ENCODE measurements around the gene OR7G1. TPM values are rescaled to one million over a fixed set of nuclear protein-coding genes. Genes with fewer than 3 reads are reported as not detected.
A peak's percentile ranks its signal among the peaks of the same experiment; 100 is the strongest.

The OR7G1 gene, protein sequence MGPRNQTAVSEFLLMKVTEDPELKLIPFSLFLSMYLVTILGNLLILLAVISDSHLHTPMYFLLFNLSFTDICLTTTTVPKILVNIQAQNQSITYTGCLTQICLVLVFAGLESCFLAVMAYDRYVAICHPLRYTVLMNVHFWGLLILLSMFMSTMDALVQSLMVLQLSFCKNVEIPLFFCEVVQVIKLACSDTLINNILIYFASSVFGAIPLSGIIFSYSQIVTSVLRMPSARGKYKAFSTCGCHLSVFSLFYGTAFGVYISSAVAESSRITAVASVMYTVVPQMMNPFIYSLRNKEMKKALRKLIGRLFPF
- total RNA-seq: not detected in 2 replicates

DNA sequence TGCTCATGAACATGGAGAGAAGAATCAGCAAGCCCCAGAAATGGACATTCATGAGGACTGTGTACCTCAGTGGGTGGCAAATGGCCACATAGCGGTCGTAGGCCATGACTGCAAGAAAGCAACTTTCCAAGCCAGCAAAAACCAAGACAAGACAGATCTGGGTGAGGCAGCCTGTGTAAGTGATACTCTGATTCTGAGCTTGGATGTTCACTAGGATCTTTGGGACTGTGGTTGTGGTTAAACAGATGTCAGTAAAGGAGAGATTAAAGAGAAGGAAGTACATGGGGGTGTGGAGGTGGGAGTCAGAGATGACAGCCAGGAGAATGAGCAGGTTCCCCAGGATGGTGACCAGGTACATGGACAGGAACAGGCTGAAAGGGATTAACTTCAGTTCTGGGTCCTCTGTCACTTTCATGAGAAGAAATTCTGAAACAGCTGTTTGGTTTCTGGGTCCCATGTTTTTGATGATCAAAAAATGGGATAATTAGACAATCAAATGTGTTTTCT lies at the start of gene OR7G1:
TSS of gene OR7G1 (minus strand) at position 457 of the 507 bp plus-strand sequence. CDS start at position 457, 0 bp downstream.
- no peaks in the 10 kb centered on the region for H3K9me3 Mint-ChIP-seq
- H3K27me3 Mint-ChIP-seq (ENCODE audit: low read depth): peaks cover 1% of the 10 kb centered on the region

DNA sequence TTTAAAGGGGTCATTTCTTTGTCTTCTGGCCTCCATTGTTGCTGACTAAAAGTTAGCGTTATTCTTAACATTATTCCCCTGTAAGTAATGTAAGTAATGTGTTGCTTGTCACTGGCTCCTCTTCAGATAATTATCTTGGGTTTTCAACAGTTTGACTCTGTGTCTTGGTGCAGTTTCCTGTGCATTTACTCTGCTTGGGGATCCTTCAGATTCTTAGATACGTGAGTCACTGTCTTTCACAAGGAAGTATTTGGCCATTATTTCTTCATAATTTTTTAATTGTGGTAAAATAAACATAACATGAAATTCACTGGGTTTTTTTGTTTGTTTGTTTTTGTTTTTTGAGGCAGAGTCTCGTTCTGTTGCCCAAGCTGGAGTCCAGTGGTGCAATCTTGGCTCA lies 49.7 kb upstream of the OR7G1 start:
- Mint-ChIP-seq H3K4me3 (ENCODE audit: low read depth) (no peak overlapping the region), H3K27me3 (ENCODE audit: low read depth) (no peaks in the 10 kb centered on the region)

More for the DNA sequence above, at the start of gene OR7G1:
- intact Hi-C loops (cut with micrococcal nuclease): no loop called here
- H3K4me3 Mint-ChIP-seq (ENCODE audit: low read depth): no peak within 1 kb of the TSS
- H3K36me3 Mint-ChIP-seq (ENCODE audit: low read depth): no peaks in the 10 kb centered on the region
- H3K4me1 Mint-ChIP-seq (ENCODE audit: low read depth): no peaks in the 10 kb centered on the region
- no peak within 1 kb of the TSS for H3K27ac Mint-ChIP-seq
- DNase-seq (ENCODE audit: low spot score): no peak

DNA sequence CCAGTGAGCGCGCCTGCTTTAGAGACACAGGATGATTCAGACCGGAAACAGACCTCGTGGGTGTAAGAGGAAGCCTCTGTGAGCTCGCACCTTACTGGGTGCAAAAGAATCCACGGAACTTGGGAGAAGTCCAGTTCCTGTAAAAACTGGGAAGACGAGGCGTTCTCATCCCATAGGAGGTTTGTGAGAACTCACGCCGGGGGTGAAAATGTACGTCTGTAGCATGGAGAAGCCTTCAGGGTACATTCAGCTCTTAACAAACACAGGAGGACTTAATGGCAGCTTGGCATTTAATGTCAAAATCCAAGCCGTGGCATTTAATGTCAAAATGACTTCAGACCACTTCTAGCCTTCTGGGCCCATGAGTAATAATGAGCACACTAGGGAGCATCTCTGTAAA lies 45.9 kb upstream of the OR7G1 start:
- Mint-ChIP-seq H3K27me3 (ENCODE audit: low read depth) (no peaks in the 10 kb centered on the region), H3K4me3 (ENCODE audit: low read depth) (no peak overlapping the region), H3K4me1 (ENCODE audit: low read depth) (no peaks in the 10 kb centered on the region), H3K9me3 (peaks cover 58% of the 10 kb centered on the region), H3K27ac (no peak overlapping the region), H3K36me3 (ENCODE audit: low read depth) (peaks cover 93% of the 10 kb centered on the region)
- intact Hi-C loops (cut with micrococcal nuclease): no loop called here
- no peak for DNase-seq (ENCODE audit: low spot score)

More for the DNA sequence above, 49.7 kb upstream of the OR7G1 start:
- H3K36me3 Mint-ChIP-seq (ENCODE audit: low read depth): peaks cover 68% of the 10 kb centered on the region
- DNase-seq (ENCODE audit: low spot score): no peak
- H3K27ac Mint-ChIP-seq: no peak overlapping the region
- H3K4me1 Mint-ChIP-seq (ENCODE audit: low read depth): no peaks in the 10 kb centered on the region
- H3K9me3 Mint-ChIP-seq: peaks cover 41% of the 10 kb centered on the region
- intact Hi-C loops (cut with micrococcal nuclease): no loop called here

DNA sequence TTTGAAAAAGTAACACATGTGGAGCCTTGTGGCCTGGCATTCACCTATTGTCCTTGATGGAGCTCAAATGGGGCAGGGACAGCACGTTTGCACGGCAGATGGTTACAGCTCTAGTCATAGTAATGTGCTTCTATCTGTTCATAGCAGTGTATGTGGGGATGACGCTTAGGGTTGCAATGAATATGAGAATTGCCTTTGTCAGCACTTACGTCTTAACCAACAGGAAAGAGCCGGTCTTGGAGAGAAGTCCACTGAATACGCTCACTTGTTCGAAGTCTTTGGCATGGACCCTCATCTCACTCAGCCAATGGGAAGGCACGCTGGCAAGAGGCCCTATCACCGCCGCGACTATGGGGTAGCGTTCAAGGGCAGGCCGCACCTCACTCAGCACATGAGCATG lies 44.3 kb upstream of the OR7G1 start:
- H3K27ac Mint-ChIP-seq: no peak overlapping the region
- H3K27me3 Mint-ChIP-seq (ENCODE audit: low read depth): no peaks in the 10 kb centered on the region
- peaks cover 70% of the 10 kb centered on the region for H3K9me3 Mint-ChIP-seq
- DNase-seq (ENCODE audit: low spot score): no peak
- intact Hi-C loops (cut with micrococcal nuclease): no loop called here
- no peaks in the 10 kb centered on the region for H3K4me1 Mint-ChIP-seq (ENCODE audit: low read depth)
- H3K4me3 Mint-ChIP-seq (ENCODE audit: low read depth): no peak overlapping the region
- peaks cover 97% of the 10 kb centered on the region for H3K36me3 Mint-ChIP-seq (ENCODE audit: low read depth)

DNA sequence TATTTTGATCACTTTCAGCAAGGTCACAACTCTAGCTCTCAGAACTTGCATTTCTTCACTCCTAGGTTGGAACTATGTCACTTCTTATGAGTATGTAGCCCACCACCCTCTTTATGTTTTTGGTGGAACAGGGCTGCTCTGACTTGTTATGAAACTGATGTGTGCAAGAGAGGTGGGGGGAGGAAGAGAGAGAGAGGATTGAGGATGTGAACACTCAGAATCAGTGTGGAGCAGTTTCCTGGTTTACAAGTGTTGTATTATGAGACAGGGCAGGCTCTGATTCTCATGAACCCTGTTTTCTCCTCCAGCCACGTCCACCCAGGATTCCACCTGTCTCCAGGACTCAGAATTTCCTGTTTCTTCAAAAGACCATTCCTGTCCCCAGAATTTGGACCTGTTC lies 40.7 kb upstream of the OR7G1 start:
- H3K4me1 Mint-ChIP-seq (ENCODE audit: low read depth): no peaks in the 10 kb centered on the region
- H3K27ac Mint-ChIP-seq: no peak overlapping the region
- H3K9me3 Mint-ChIP-seq: peaks cover 76% of the 10 kb centered on the region
- H3K36me3 Mint-ChIP-seq (ENCODE audit: low read depth): peaks cover 100% of the 10 kb centered on the region
- no peak for DNase-seq (ENCODE audit: low spot score)
- intact Hi-C loops (cut with micrococcal nuclease): no loop called here
- no peaks in the 10 kb centered on the region for H3K27me3 Mint-ChIP-seq (ENCODE audit: low read depth)
- H3K4me3 Mint-ChIP-seq (ENCODE audit: low read depth): no peak overlapping the region

DNA sequence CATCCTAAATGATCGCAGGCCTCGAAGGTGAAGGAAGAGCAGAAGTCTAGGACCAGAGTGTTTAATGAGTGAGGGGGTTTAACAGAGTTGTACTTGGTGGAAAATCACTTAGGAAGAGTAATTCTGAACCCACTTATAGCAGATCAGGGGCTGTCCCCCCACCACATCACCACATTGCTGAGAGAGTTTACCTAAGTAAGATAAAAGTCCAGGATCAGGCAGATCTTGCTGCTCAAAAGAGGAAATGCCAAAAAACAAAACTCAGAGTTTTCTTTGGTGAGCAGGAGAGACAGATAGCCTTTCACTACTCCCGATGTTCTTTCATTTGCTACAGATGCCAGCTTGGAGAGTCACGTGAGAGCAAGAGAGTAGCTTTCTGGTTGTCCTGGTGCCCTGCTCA lies 40.0 kb upstream of the OR7G1 start:
- DNase-seq (ENCODE audit: low spot score): no peak
- Mint-ChIP-seq H3K27ac (no peak overlapping the region), H3K36me3 (ENCODE audit: low read depth) (peaks cover 100% of the 10 kb centered on the region), H3K4me1 (ENCODE audit: low read depth) (no peaks in the 10 kb centered on the region), H3K9me3 (peaks cover 76% of the 10 kb centered on the region), H3K4me3 (ENCODE audit: low read depth) (no peak overlapping the region), H3K27me3 (ENCODE audit: low read depth) (no peaks in the 10 kb centered on the region)
- intact Hi-C loops (cut with micrococcal nuclease): no loop called here

DNA sequence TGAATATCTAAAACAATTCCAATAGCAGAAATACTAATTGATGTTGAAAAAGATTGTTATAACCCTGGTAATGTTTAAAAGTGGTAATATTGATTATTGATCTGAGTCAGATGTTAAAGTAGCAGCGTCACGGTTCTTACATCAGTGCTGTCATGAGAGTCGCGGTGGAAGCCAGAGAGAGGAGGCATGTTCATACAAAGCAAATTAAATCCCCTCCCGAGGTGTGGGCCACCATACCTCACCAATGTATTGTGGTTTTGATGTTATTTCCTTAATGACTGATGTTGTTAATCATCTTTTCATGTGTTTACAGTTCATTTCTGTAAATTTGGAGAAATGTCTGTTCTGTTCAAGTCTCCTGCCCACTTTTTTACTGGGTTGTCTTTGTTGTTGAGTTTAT lies 35.8 kb upstream of the OR7G1 start:
- Mint-ChIP-seq H3K4me3 (ENCODE audit: low read depth) (no peak overlapping the region), H3K27ac (no peak overlapping the region), H3K9me3 (peaks cover 87% of the 10 kb centered on the region), H3K36me3 (ENCODE audit: low read depth) (peaks cover 99% of the 10 kb centered on the region), H3K27me3 (ENCODE audit: low read depth) (no peaks in the 10 kb centered on the region), H3K4me1 (ENCODE audit: low read depth) (no peaks in the 10 kb centered on the region)
- intact Hi-C loops (cut with micrococcal nuclease): no loop called here
- no peak for DNase-seq (ENCODE audit: low spot score)

DNA sequence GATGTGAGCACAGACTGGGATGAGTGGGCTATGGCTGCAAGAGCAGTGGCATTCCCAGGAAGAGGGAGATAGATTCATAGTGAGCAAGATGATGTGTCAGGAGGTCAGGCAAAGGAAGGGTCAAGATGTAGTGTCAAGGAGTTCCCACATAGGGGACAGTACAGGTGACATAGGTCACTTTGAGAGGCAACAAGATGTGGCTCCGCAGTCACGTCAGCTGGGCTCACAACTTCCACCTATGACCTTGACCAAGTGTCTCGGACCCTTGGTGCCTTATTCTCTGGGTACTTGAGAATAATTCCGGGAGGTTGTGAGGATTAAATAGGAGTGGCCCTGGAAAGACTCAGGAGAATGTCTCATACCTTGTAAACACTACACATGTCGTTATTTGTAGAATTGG lies 35.1 kb upstream of the OR7G1 start:
- intact Hi-C loops (cut with micrococcal nuclease): no loop called here
- no peak overlapping the region for H3K27ac Mint-ChIP-seq
- H3K9me3 Mint-ChIP-seq: peaks cover 85% of the 10 kb centered on the region
- H3K4me1 Mint-ChIP-seq (ENCODE audit: low read depth): no peaks in the 10 kb centered on the region
- no peaks in the 10 kb centered on the region for H3K27me3 Mint-ChIP-seq (ENCODE audit: low read depth)
- H3K4me3 Mint-ChIP-seq (ENCODE audit: low read depth): no peak overlapping the region
- peaks cover 97% of the 10 kb centered on the region for H3K36me3 Mint-ChIP-seq (ENCODE audit: low read depth)
- DNase-seq (ENCODE audit: low spot score): no peak

DNA sequence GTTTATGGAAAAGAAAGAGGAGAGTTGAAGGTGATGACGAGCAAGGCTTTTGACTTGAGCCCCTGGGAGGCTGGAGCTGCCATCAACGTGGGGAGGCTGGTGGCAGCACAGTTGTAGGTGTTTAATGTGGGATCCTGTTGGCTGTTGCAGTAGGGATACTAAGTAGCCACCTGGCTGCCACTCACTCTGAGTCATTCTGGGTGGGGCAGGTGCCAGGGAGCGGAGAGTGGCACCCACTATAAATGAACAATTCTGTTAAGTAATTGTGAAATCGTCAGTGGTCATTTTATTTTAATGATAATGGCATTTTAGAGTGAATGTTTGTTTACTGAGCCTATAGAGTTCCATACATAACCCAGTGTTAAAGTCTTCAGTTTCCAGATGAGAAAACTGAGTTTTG lies 34.4 kb upstream of the OR7G1 start:
- peaks cover 97% of the 10 kb centered on the region for H3K36me3 Mint-ChIP-seq (ENCODE audit: low read depth)
- no peak for DNase-seq (ENCODE audit: low spot score)
- H3K4me1 Mint-ChIP-seq (ENCODE audit: low read depth): no peaks in the 10 kb centered on the region
- H3K4me3 Mint-ChIP-seq (ENCODE audit: low read depth): no peak overlapping the region
- H3K27ac Mint-ChIP-seq: no peak overlapping the region
- intact Hi-C loops (cut with micrococcal nuclease): no loop called here
- H3K27me3 Mint-ChIP-seq (ENCODE audit: low read depth): no peaks in the 10 kb centered on the region
- H3K9me3 Mint-ChIP-seq: peaks cover 85% of the 10 kb centered on the region

DNA sequence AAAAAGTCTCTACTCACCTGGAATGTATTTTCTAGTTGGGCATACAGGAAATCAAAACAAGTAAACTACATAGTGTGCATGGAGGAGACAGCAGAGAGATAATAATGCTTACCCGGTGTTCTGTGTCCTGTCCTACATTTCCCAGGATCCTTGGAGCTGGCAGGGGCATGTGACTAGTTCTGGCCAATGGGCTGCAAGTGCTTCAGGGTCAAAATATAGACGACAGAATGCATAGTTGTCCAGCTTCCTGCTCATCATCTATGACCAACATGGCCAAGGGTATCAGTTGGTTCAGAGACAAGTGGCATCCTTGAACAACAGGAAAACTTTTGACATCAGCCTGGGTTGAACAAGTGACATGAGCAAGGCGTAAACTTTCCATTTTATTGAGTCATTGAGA lies 33.1 kb upstream of the OR7G1 start:
- H3K27ac Mint-ChIP-seq: no peak overlapping the region
- intact Hi-C loops (cut with micrococcal nuclease): no loop called here
- no peak for DNase-seq (ENCODE audit: low spot score)
- no peak overlapping the region for H3K4me3 Mint-ChIP-seq (ENCODE audit: low read depth)
- no peaks in the 10 kb centered on the region for H3K4me1 Mint-ChIP-seq (ENCODE audit: low read depth)
- H3K27me3 Mint-ChIP-seq (ENCODE audit: low read depth): no peaks in the 10 kb centered on the region
- peaks cover 97% of the 10 kb centered on the region for H3K36me3 Mint-ChIP-seq (ENCODE audit: low read depth)
- H3K9me3 Mint-ChIP-seq: peaks cover 85% of the 10 kb centered on the region

DNA sequence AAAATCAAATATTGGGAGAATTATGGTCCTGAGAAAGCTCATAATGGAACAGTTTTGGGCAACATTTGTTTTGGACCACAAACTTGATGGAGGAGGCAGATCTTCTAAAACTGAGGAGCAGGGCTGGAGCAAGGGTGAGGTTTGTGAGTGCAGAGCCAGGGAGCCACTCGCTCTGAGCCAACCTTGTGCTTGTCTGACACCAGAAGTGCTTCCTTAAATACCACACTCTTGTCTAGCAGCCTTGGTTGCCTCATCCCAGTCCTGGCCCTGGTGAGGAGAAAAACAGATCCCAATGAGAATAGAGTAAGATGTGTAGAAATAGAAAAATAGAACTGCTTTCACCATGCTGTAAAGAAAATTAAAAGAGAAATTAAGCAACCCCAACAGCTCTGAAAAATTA lies 31.3 kb upstream of the OR7G1 start:
- intact Hi-C loops (cut with micrococcal nuclease): no loop called here
- no peak for DNase-seq (ENCODE audit: low spot score)
- Mint-ChIP-seq H3K9me3 (peaks cover 88% of the 10 kb centered on the region), H3K27me3 (ENCODE audit: low read depth) (no peaks in the 10 kb centered on the region), H3K4me1 (ENCODE audit: low read depth) (peaks cover 4% of the 10 kb centered on the region), H3K36me3 (ENCODE audit: low read depth) (peaks cover 96% of the 10 kb centered on the region), H3K27ac (no peak overlapping the region), H3K4me3 (ENCODE audit: low read depth) (no peak overlapping the region)

DNA sequence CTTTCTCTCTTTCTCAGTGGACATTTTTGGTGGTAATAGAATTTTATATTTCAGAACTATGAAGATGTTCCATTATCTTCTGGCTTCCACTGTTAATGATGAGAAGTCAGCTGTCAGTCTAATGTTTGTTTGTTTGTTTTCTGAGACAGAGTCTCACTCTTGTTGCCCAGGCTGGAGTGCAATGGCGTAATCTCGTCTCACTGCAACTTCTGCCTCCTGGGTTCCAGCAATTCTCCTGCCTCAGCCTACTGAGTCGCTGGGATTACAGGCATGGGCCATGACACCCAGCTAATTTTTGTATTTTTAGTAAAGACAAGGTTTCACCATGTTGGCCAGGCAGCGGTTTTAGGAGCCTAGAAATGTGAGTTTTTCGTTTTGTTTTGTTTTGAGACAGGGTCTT lies 29.4 kb upstream of the OR7G1 start:
- peaks cover 68% of the 10 kb centered on the region for H3K9me3 Mint-ChIP-seq
- peaks cover 10% of the 10 kb centered on the region for H3K4me1 Mint-ChIP-seq (ENCODE audit: low read depth)
- peaks cover 89% of the 10 kb centered on the region for H3K36me3 Mint-ChIP-seq (ENCODE audit: low read depth)
- intact Hi-C loops (cut with micrococcal nuclease): loop anchor here (5.0 kb wide), 1 partner anchor 167 kb away; no protein-coding TSS in a partner anchor
- no peak for DNase-seq (ENCODE audit: low spot score)
- H3K27ac Mint-ChIP-seq: no peak overlapping the region
- no peak overlapping the region for H3K4me3 Mint-ChIP-seq (ENCODE audit: low read depth)
- H3K27me3 Mint-ChIP-seq (ENCODE audit: low read depth): no peaks in the 10 kb centered on the region

DNA sequence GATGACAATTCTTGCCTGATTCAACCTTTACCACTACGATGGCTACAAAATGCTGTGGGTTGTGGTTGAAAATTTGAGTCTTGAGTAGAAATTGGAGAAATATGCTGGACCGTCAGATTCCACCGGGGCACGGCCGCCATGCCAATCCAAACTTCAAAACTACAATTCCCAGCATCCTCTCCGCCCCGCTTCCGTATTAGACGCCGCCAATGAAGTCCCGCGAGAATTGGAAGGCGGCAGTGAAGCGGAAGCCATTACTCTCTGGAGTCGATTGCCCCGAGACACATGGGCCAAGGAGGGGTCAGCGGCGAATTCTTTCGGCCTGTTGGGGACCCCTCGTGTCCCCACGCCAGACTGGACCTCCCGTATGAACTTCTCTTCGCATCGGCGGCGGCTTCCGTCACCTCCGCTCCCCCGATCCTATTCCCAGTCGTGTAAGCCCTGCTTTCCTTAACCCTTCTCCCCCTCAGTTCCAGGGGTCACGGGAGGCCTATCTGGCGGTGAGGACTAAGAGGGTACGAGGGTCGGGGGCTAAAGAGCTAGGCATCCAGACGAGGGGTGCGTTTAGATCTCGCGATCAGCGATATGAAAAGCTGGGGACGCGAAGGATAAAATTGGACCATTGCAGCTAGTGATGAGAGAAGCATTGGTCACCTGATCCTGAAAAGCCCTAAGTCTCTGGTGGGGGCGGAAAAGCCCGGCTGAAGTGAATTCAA lies 24.8 kb upstream of the OR7G1 start, which contains the start of gene ZNF317:
TSS of gene ZNF317 (plus strand) at position 239 of the 716 bp plus-strand sequence. CDS start 15,620 bp downstream, outside the sequence.
- peaks cover 46% of the 10 kb centered on the region for H3K36me3 Mint-ChIP-seq (ENCODE audit: low read depth)

More for the DNA sequence above, 24.8 kb upstream of the OR7G1 start, which contains the start of gene ZNF317:
- Mint-ChIP-seq H3K4me3 (ENCODE audit: low read depth) (peak within 1 kb of the TSS; percentile 94), H3K27ac (peak within 1 kb of the TSS; percentile 95), H3K4me1 (ENCODE audit: low read depth) (peaks cover 17% of the 10 kb centered on the region), H3K9me3 (peaks cover 30% of the 10 kb centered on the region), H3K27me3 (ENCODE audit: low read depth) (no peaks in the 10 kb centered on the region)
- intact Hi-C loops (cut with micrococcal nuclease): loop anchor here (1.0 to 5.0 kb wide), 3 partner anchors 172 to 650 kb away; partner anchors contain the start of gene ZNF561
- peak; percentile 86 for DNase-seq (ENCODE audit: low spot score)

Data from activated T-helper 2 cell treated with anti-CD3 and anti-CD28 coated beads, Interferon-gamma antibody, Interleukin-2, Interleukin-4, amounts not matched to agents 10 μg/mL and 5 μg/mL and 100 μg/mL, durations not matched to agents 14 hours and 24 hours and 36 hours (primary cell).